ENCODE measurements around the gene RTN4R. TPM values are rescaled to one million over a fixed set of nuclear protein-coding genes. Genes with fewer than 3 reads are reported as not detected.

The RTN4R gene
- total RNA-seq, 1 donor: under 0.01 TPM

DNA sequence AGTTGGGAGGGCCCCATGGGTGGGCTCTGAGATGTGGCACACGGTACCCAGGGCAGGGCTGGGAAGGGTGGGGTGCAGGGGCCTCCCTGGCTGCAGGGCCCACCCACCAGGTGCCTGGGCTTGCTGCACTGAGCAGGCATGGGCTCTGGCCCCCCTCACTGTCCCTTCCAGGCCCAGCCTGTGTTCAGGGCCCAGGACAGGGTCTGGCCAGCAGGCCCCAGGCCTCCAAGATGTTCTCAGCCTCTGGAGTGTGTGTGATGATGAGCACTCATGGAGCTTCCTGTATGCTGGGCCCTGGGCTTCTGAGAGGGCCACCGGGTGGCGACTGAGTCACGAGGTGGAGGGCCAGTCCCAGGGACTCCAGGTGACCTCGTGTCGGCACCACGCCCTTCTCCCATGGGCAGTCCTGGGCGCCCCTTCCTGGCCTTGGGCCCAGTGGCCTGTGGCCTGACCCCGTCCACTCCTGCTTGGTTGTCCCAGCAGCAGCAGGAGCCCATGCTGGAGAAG lies 61.4 kb downstream of the RTN4R start:
- Histone ChIP-seq H4K20me1 (ENCODE audit: insufficient read depth, low read length) (no peaks in the 10 kb centered on the region), H3K36me3 (ENCODE audit: insufficient read depth, low read length) (no peaks in the 10 kb centered on the region), H3K79me2 (ENCODE audit: insufficient read depth, low read length) (no peaks in the 10 kb centered on the region), H3K9me3 (ENCODE audit: low read depth, low read length) (no peaks in the 10 kb centered on the region), H3K4me1 (ENCODE audit: insufficient read depth, low read length) (peaks cover 4% of the 10 kb centered on the region), H2AFZ (ENCODE audit: low read length) (peak overlapping the region; percentile 86), H3K27me3 (ENCODE audit: insufficient read depth, low read length) (no peaks in the 10 kb centered on the region), H3K27ac (ENCODE audit: low read depth, low read length) (no peak overlapping the region), H3K4me3 (ENCODE audit: insufficient read depth, low read length) (peak overlapping the region; percentile 68), H3K4me2 (ENCODE audit: insufficient read depth, low read length) (peak overlapping the region; percentile 64)
- TF ChIP-seq, protein P1, sequence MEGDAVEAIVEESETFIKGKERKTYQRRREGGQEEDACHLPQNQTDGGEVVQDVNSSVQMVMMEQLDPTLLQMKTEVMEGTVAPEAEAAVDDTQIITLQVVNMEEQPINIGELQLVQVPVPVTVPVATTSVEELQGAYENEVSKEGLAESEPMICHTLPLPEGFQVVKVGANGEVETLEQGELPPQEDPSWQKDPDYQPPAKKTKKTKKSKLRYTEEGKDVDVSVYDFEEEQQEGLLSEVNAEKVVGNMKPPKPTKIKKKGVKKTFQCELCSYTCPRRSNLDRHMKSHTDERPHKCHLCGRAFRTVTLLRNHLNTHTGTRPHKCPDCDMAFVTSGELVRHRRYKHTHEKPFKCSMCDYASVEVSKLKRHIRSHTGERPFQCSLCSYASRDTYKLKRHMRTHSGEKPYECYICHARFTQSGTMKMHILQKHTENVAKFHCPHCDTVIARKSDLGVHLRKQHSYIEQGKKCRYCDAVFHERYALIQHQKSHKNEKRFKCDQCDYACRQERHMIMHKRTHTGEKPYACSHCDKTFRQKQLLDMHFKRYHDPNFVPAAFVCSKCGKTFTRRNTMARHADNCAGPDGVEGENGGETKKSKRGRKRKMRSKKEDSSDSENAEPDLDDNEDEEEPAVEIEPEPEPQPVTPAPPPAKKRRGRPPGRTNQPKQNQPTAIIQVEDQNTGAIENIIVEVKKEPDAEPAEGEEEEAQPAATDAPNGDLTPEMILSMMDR (IDR thresholded peaks at IDR 0.05; ENCODE audit: extremely low read depth, low read depth, low read length): no peak
- DNase-seq (ENCODE audit: insufficient read length, low spot score, missing footprints): no peak

DNA sequence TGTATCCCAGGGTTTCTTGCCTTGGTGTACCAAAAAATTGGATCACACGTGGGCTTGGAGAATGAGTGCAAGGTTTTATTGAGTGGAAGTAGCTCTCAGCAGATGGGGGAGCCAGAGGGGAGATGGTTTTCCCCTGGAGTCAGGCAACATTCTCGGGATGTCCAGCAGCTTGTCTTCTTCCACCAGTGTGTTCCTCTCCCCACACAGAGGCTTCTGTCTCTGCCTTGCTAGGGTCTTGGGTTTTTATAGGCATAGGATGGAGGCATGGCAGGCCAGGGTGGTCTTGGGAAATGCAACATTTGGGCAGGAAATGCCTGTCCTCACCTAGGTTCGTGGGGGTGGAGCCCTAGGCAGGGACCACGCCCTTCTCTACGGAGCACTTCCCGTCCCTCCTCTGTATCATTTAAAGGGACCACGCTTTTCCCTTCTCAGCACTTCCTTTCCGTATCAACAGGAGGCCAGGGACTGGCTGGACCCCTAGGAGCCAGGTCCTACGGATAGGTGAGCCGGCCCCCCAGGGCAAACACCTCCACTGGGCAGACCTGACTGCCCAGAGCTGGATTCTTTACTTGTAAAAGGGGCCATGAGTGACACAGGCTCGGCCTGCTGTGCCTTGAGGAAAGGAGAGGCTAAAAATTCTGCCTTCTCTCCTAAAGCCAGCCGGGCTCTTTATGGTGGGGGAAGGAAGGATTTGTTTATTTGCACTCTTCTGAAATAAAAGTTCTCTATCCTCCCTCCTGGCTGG lies 62.0 kb downstream of the RTN4R start:
- Histone ChIP-seq H3K4me2 (ENCODE audit: insufficient read depth, low read length) (peak overlapping the region; percentile 64), H3K27me3 (ENCODE audit: insufficient read depth, low read length) (no peaks in the 10 kb centered on the region), H3K36me3 (ENCODE audit: insufficient read depth, low read length) (no peaks in the 10 kb centered on the region), H4K20me1 (ENCODE audit: insufficient read depth, low read length) (no peaks in the 10 kb centered on the region), H3K9me3 (ENCODE audit: low read depth, low read length) (no peaks in the 10 kb centered on the region), H2AFZ (ENCODE audit: low read length) (peak overlapping the region; percentile 86), H3K79me2 (ENCODE audit: insufficient read depth, low read length) (no peaks in the 10 kb centered on the region), H3K27ac (ENCODE audit: low read depth, low read length) (no peak overlapping the region), H3K4me3 (ENCODE audit: insufficient read depth, low read length) (peak overlapping the region; percentile 68), H3K4me1 (ENCODE audit: insufficient read depth, low read length) (peaks cover 4% of the 10 kb centered on the region)
- DNase-seq (ENCODE audit: insufficient read length, low spot score, missing footprints): no peak
- TF ChIP-seq, protein P1 (IDR thresholded peaks at IDR 0.05; ENCODE audit: extremely low read depth, low read depth, low read length): no peak

DNA sequence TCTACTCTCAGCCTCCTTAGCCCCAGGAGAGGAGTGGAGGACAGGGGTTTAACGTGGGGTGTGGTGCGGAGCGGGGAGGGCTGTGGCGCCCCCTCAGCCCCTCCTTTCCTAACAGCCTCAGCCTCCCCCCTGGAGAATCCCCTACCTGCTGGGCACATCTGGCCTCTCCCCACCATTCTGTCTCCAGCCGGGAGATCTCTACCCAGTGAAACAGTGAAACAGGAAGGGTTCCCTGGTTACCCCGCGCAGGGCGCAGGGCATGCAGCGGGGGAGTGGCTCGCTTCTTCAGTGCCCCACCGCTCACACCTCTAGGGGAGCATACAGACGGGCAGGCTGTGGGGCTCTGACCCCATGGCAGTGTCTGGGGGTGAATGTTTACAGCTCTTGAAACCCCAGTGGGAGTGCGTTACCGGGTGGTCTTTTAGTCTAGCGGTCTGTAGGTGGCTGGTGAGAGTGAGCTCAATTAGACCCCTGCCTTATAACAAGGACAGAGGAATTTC lies 62.6 kb downstream of the RTN4R start:
- no peak overlapping the region for H3K4me3 ChIP-seq (ENCODE audit: insufficient read depth, low read length)
- no peaks in the 10 kb centered on the region for H3K36me3 ChIP-seq (ENCODE audit: insufficient read depth, low read length)
- no peaks in the 10 kb centered on the region for H3K9me3 ChIP-seq (ENCODE audit: low read depth, low read length)
- H3K27me3 ChIP-seq (ENCODE audit: insufficient read depth, low read length): peaks cover 3% of the 10 kb centered on the region
- H3K4me2 ChIP-seq (ENCODE audit: insufficient read depth, low read length): no peak overlapping the region
- peaks cover 4% of the 10 kb centered on the region for H3K4me1 ChIP-seq (ENCODE audit: insufficient read depth, low read length)
- no peaks in the 10 kb centered on the region for H3K79me2 ChIP-seq (ENCODE audit: insufficient read depth, low read length)
- H3K27ac ChIP-seq (ENCODE audit: low read depth, low read length): no peak overlapping the region
- no peak overlapping the region for H2AFZ ChIP-seq (ENCODE audit: low read length)
- H4K20me1 ChIP-seq (ENCODE audit: insufficient read depth, low read length): no peaks in the 10 kb centered on the region
- DNase-seq (ENCODE audit: insufficient read length, low spot score, missing footprints): no peak
- TF ChIP-seq, protein P1 (IDR thresholded peaks at IDR 0.05; ENCODE audit: extremely low read depth, low read depth, low read length): no peak

DNA sequence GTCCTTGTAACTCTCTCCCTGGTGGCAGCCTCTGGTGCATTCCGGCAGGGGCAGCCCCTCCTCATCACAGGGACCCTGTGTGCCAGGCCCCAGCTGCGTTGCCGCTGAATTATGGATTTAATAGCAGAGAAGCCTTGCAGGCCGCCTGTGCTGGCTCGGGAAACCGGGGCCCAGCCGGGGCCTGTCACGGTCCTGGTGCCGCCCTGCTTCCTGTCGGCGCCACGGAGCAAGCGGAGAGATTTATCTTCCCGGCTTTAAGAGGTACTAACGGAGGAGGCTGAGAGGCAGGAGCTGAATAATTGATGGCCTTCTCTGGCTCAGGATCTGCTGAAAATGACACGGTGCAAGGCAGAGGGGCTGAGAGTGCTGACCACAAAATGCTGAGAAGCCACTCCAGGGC lies 63.3 kb downstream of the RTN4R start:
- H3K4me3 ChIP-seq (ENCODE audit: insufficient read depth, low read length): no peak overlapping the region
- H3K4me2 ChIP-seq (ENCODE audit: insufficient read depth, low read length): no peak overlapping the region
- TF ChIP-seq, protein P1 (IDR thresholded peaks at IDR 0.05; ENCODE audit: extremely low read depth, low read depth, low read length): no peak
- no peaks in the 10 kb centered on the region for H3K36me3 ChIP-seq (ENCODE audit: insufficient read depth, low read length)
- H2AFZ ChIP-seq (ENCODE audit: low read length): no peak overlapping the region
- H3K4me1 ChIP-seq (ENCODE audit: insufficient read depth, low read length): peaks cover 4% of the 10 kb centered on the region
- H3K79me2 ChIP-seq (ENCODE audit: insufficient read depth, low read length): no peaks in the 10 kb centered on the region
- DNase-seq (ENCODE audit: insufficient read length, low spot score, missing footprints): no peak
- no peak overlapping the region for H3K27ac ChIP-seq (ENCODE audit: low read depth, low read length)
- no peaks in the 10 kb centered on the region for H3K9me3 ChIP-seq (ENCODE audit: low read depth, low read length)
- H3K27me3 ChIP-seq (ENCODE audit: insufficient read depth, low read length): peaks cover 10% of the 10 kb centered on the region
- H4K20me1 ChIP-seq (ENCODE audit: insufficient read depth, low read length): no peaks in the 10 kb centered on the region

Measured in osteoblast (primary cell).